ENCODE measurements around the gene FLYWCH2. TPM values are rescaled to one million over a fixed set of nuclear protein-coding genes. Genes with fewer than 3 reads are reported as not detected.

FLYWCH2 gene
- total and polyA plus RNA-seq, 2 of the 8 experiments (the other 6 are each of a cell fraction or from before 2014, with no cell fraction given) = 16.4 to 30.7 TPM

DNA sequence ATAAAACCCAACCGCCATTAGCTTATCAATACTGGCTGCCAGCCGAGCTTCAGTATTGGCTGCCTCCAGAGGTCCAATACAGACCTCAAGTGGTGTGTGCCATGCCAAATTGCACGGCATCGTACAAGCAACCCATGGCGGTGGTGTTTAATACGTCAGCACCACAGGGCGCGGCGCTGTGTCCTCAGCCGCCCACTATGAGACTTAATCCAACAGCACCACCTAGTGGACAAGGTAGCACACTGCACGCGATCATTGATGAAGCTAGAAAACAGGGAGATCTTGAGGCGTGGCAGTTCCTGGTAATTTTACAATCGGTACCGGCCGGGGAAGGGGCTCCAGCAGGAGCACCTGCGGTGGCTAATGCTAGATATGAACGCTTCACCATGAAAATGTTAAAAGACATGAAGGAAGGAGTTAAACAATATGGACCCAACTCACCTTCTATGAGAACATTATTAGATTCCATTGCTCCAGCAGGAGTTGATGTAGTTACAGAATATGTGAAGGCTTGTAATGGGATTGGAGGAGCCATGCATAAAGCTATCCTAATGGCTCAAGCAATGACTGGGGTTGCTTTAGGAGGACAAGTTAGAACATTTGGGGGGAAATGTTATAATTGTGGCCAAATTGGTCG is 44.1 kb downstream of the FLYWCH2 start (continued):
- TF ChIP-seq RXRA (IDR thresholded peaks at IDR 0.05; ENCODE audit: insufficient read depth, low read depth, low read length) = no peak
- no peak for TF ChIP-seq JUN (IDR thresholded peaks at IDR 0.05; ENCODE audit: low read depth, low read length)
- TF ChIP-seq TBP (IDR thresholded peaks at IDR 0.05; ENCODE audit: low read depth, low read length) = no peak
- TF ChIP-seq PHF8 (conservative IDR thresholded peaks at IDR 0.05; ENCODE audit: low read depth, low read length) = no peak
- no peak for TF ChIP-seq NRF1 (IDR thresholded peaks at IDR 0.05; ENCODE audit: low read depth, low read length)
- TF ChIP-seq EZH2 (IDR thresholded peaks at IDR 0.05; ENCODE audit: low read depth, low read length, severe bottlenecking) = no peak
- TF ChIP-seq, protein P1, sequence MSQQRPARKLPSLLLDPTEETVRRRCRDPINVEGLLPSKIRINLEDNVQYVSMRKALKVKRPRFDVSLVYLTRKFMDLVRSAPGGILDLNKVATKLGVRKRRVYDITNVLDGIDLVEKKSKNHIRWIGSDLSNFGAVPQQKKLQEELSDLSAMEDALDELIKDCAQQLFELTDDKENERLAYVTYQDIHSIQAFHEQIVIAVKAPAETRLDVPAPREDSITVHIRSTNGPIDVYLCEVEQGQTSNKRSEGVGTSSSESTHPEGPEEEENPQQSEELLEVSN (IDR thresholded peaks at IDR 0.05) = peak; percentile 53
- no peak for TF ChIP-seq ZNF274 (IDR thresholded peaks at IDR 0.05; ENCODE audit: borderline replicate concordance, extremely low read depth, low read length)
- no peak for TF ChIP-seq ASH2L (IDR thresholded peaks at IDR 0.05; ENCODE audit: low read length)
- TF ChIP-seq, protein P2, sequence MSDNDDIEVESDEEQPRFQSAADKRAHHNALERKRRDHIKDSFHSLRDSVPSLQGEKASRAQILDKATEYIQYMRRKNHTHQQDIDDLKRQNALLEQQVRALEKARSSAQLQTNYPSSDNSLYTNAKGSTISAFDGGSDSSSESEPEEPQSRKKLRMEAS (IDR thresholded peaks at IDR 0.05) = peak; percentile 81
- no peak for TF ChIP-seq TEAD4 (IDR thresholded peaks at IDR 0.05; ENCODE audit: low read depth, low read length)
- no peak for TF ChIP-seq RBBP5 (IDR thresholded peaks at IDR 0.05; ENCODE audit: borderline replicate concordance, low read depth, low read length)
- TF ChIP-seq, protein P3, sequence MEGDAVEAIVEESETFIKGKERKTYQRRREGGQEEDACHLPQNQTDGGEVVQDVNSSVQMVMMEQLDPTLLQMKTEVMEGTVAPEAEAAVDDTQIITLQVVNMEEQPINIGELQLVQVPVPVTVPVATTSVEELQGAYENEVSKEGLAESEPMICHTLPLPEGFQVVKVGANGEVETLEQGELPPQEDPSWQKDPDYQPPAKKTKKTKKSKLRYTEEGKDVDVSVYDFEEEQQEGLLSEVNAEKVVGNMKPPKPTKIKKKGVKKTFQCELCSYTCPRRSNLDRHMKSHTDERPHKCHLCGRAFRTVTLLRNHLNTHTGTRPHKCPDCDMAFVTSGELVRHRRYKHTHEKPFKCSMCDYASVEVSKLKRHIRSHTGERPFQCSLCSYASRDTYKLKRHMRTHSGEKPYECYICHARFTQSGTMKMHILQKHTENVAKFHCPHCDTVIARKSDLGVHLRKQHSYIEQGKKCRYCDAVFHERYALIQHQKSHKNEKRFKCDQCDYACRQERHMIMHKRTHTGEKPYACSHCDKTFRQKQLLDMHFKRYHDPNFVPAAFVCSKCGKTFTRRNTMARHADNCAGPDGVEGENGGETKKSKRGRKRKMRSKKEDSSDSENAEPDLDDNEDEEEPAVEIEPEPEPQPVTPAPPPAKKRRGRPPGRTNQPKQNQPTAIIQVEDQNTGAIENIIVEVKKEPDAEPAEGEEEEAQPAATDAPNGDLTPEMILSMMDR (IDR thresholded peaks at IDR 0.05; ENCODE audit: control extremely low read depth in 1 of 3, insufficient read depth in 1 of 3, low read depth in 1 of 3, low read length in 3 of 3) = peak; percentile 83 to 97 (median 96)
- TF ChIP-seq RNF2 (IDR thresholded peaks at IDR 0.05; ENCODE audit: borderline replicate concordance, low read depth, low read length, missing control alignments, poor library complexity, severe bottlenecking) = no peak
- peak; percentile 90 for TF ChIP-seq CREB1 (IDR thresholded peaks at IDR 0.05)
- TF ChIP-seq CBX8 (IDR thresholded peaks at IDR 0.05; ENCODE audit: borderline replicate concordance, low read depth, low read length) = no peak
- no peak for TF ChIP-seq BACH1 (IDR thresholded peaks at IDR 0.05; ENCODE audit: low read length)
- peak; percentile 85 to 92 for TF ChIP-seq RAD21 (IDR thresholded peaks at IDR 0.05 in 1 of 2, conservative IDR thresholded peaks at IDR 0.05 in 1 of 2; ENCODE audit: low read depth in 2 of 2, low read length in 2 of 2)
- TF ChIP-seq CHD2 (IDR thresholded peaks at IDR 0.05; ENCODE audit: low read length) = no peak
- no peak for TF ChIP-seq SIN3A (conservative IDR thresholded peaks at IDR 0.05 in 1 of 2, IDR thresholded peaks at IDR 0.05 in 1 of 2; ENCODE audit: low read depth in 1 of 2, low read length in 2 of 2)
- TF ChIP-seq KDM1A (IDR thresholded peaks at IDR 0.05; ENCODE audit: borderline replicate concordance, low read length) = no peak
